HG03558 (cell line): ENCODE measurements around the gene CMC1.
"Not testable (repeated sequence)": the region's sequence is repeated elsewhere in the genome, so short reads cannot be mapped to it uniquely, and the experiment has no call there.

Experiments
- ATAC-seq: cut with Tn5 transposase; IDR thresholded peaks from one replicate; pipeline ENCODE4 v1.9.1; 2021; ENCODE audit warnings: moderate number of reproducible peaks; ENCODE audit not compliant: unreplicated experiment; ENCODE audit errors: extremely low read depth

CMC1 gene

GRCh38 chr3:28241221-28242160 lies at the start of gene CMC1:
Gene CMC1 (plus strand): TSS chr3:28241619. CDS start chr3:28241794, 175 bp downstream.
- ATAC-seq: peak; percentile 96

- ATAC-seq: no peak
Measured at GRCh38 chr3:28198161-28198560, 43.3 kb upstream of the CMC1 start.

- ATAC-seq: no peak
Measured at GRCh38 chr3:28198974-28199373, 42.4 kb upstream of the CMC1 start.

- not testable (repeated sequence) for ATAC-seq
Measured at GRCh38 chr3:28199643-28200042, 41.8 kb upstream of the CMC1 start.

- ATAC-seq: not testable (repeated sequence)
Measured at GRCh38 chr3:28200366-28200848, 41.0 kb upstream of the CMC1 start.

GRCh38 chr3:28206479-28206878 lies 34.9 kb upstream of the CMC1 start:
- no peak for ATAC-seq

GRCh38 chr3:28207000-28207733 lies 34.3 kb upstream of the CMC1 start:
- no peak for ATAC-seq

- no peak for ATAC-seq
Measured at GRCh38 chr3:28210968-28211713, 30.3 kb upstream of the CMC1 start.

GRCh38 chr3:28212681-28213080 lies 28.7 kb upstream of the CMC1 start:
- ATAC-seq: no peak

GRCh38 chr3:28215407-28215806 lies 26.0 kb upstream of the CMC1 start:
- ATAC-seq: no peak

GRCh38 chr3:28218071-28218916 lies 23.1 kb upstream of the CMC1 start:
- no peak for ATAC-seq

GRCh38 chr3:28218917-28219198 lies 22.6 kb upstream of the CMC1 start:
- no peak for ATAC-seq

- ATAC-seq: no peak
Measured at GRCh38 chr3:28224430-28224829, 17.0 kb upstream of the CMC1 start.

GRCh38 chr3:28226020-28226419 lies 15.4 kb upstream of the CMC1 start:
- no peak for ATAC-seq

- ATAC-seq: no peak
Measured at GRCh38 chr3:28228623-28229022, 12.8 kb upstream of the CMC1 start.

- no peak for ATAC-seq
Measured at GRCh38 chr3:28232659-28233058, 8.8 kb upstream of the CMC1 start.

- ATAC-seq: no peak
Measured at GRCh38 chr3:28234454-28234853, 7.0 kb upstream of the CMC1 start.

GRCh38 chr3:28239108-28239507 lies 2.3 kb upstream of the CMC1 start:
- ATAC-seq: no peak

GRCh38 chr3:28240441-28240840 lies 978 bp upstream of the CMC1 start:
- no peak for ATAC-seq

- no peak for ATAC-seq
Measured at GRCh38 chr3:28242519-28242918, 1.1 kb downstream of the CMC1 start.
